22Rv1 (cell line): ENCODE measurements around the gene THSD4.

ENCODE experiments used
- ZFX ChIP-seq: fragments of 450-650 bp; IDR thresholded peaks from 2 replicates; pipeline ENCODE4 v1.6.1; 2017; ENCODE audit warnings: antibody characterized with exemption, borderline replicate concordance
- TF ChIP-seq, protein P1 (sequence below): fragments of 450-650 bp; IDR thresholded peaks from 2 replicates; pipeline ENCODE4 v1.5.1; 2017; ENCODE audit warnings: mild to moderate bottlenecking

DNA sequence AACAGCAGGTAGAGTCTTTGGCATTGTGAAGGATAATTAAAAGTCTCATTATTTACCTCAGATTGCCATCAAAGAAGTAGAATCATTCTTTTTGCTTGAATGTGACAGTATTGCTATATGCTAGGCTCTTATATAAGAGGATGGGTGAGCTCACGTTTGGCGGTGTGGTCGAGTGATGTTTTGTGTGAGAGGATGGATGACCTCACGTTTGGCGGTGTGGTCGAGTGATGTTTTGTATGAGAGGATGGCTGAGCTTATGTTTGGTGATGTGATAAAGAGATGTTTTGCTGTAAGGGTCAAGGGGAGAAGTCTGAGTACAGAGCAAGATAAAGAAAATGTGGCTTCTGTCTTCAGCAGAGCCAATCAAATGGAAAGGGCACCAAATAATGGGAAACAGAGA, 395.5 kb downstream of the THSD4 start:
- TF ChIP-seq, protein P1, sequence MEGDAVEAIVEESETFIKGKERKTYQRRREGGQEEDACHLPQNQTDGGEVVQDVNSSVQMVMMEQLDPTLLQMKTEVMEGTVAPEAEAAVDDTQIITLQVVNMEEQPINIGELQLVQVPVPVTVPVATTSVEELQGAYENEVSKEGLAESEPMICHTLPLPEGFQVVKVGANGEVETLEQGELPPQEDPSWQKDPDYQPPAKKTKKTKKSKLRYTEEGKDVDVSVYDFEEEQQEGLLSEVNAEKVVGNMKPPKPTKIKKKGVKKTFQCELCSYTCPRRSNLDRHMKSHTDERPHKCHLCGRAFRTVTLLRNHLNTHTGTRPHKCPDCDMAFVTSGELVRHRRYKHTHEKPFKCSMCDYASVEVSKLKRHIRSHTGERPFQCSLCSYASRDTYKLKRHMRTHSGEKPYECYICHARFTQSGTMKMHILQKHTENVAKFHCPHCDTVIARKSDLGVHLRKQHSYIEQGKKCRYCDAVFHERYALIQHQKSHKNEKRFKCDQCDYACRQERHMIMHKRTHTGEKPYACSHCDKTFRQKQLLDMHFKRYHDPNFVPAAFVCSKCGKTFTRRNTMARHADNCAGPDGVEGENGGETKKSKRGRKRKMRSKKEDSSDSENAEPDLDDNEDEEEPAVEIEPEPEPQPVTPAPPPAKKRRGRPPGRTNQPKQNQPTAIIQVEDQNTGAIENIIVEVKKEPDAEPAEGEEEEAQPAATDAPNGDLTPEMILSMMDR = no peak
- no peak for TF ChIP-seq ZFX
